ENCODE data around the gene MFN1. TPM values are rescaled to one million over a fixed set of nuclear protein-coding genes. Genes with fewer than 3 reads are reported as not detected.

Gene MFN1
- total RNA-seq, 1 donor from 2014 or later: 42.7 TPM

DNA sequence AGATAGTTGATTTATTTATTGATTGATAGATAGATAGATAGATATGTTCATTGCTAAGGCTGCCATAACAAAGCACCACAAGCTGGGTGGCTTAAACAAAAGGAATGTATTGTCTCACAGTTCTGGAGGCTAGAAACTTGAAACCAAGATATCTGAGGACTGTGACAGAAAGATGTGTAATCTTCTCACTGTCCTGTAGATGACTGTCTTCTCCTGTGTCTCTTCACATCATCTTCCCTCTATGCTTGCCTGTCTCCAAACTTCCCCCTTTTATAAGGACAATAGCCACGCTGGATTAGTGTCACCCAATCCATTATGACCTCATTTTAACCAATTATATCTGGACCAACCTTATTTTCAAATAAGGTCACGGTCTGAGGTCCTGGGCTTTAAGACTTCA lies 62.8 kb downstream of the MFN1 start:
- H3K27me3 Mint-ChIP-seq (ENCODE audit: low read depth): no peaks in the 10 kb centered on the region
- TF ChIP-seq, protein P1, sequence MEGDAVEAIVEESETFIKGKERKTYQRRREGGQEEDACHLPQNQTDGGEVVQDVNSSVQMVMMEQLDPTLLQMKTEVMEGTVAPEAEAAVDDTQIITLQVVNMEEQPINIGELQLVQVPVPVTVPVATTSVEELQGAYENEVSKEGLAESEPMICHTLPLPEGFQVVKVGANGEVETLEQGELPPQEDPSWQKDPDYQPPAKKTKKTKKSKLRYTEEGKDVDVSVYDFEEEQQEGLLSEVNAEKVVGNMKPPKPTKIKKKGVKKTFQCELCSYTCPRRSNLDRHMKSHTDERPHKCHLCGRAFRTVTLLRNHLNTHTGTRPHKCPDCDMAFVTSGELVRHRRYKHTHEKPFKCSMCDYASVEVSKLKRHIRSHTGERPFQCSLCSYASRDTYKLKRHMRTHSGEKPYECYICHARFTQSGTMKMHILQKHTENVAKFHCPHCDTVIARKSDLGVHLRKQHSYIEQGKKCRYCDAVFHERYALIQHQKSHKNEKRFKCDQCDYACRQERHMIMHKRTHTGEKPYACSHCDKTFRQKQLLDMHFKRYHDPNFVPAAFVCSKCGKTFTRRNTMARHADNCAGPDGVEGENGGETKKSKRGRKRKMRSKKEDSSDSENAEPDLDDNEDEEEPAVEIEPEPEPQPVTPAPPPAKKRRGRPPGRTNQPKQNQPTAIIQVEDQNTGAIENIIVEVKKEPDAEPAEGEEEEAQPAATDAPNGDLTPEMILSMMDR (conservative IDR thresholded peaks at IDR 0.05): no peak
- peaks cover 4% of the 10 kb centered on the region for H3K4me1 Mint-ChIP-seq
- no peak overlapping the region for H3K4me3 Mint-ChIP-seq
- no peaks in the 10 kb centered on the region for H3K9me3 Mint-ChIP-seq
- peaks cover 7% of the 10 kb centered on the region for H3K36me3 Mint-ChIP-seq (ENCODE audit: low read depth)
- H3K27ac Mint-ChIP-seq (ENCODE audit: unreplicated experiment): no peak overlapping the region
- DNase-seq (ENCODE audit: low read depth, low spot score): no peak

DNA sequence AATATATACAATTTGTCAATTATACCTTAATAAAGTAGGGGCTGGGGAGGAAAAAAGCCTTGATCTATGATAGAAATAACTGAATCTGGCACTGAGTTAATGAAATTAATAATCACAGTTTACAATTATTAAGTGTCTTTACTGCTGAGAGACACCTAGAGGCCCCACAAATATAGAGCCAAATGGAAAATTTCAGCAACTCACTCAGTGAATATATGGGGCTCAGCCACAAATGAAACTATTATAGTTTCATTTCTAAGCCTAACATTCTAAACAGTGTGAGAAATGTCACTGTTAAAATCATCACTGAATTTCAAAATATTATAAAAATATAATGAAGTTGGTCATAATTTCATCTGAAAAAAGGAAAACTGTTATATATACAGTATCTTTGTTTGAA lies 63.5 kb downstream of the MFN1 start:
- H3K4me3 Mint-ChIP-seq: no peak overlapping the region
- no peak for DNase-seq (ENCODE audit: low read depth, low spot score)
- TF ChIP-seq, protein P1 (conservative IDR thresholded peaks at IDR 0.05): no peak
- peaks cover 7% of the 10 kb centered on the region for H3K36me3 Mint-ChIP-seq (ENCODE audit: low read depth)
- H3K27me3 Mint-ChIP-seq (ENCODE audit: low read depth): no peaks in the 10 kb centered on the region
- H3K4me1 Mint-ChIP-seq: peaks cover 4% of the 10 kb centered on the region
- no peak overlapping the region for H3K27ac Mint-ChIP-seq (ENCODE audit: unreplicated experiment)
- H3K9me3 Mint-ChIP-seq: no peaks in the 10 kb centered on the region

DNA sequence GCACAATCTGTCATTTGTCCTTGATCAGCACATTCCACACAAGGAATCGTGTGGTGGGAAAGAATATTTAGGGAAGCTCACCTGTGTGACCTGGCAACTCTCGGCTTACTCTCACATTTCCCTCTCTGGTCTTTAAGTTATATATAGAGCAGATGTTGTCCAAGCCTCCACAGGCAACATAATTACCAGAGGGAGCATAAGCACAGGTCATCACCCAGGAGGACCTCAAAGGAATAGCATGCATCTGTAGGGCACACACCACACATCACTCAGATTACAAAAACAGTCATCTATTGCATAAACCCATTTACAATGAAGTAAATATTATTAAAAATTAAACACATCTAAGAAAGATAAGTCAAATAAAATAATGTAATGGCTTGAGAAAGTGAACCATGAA lies 67.3 kb downstream of the MFN1 start:
- no peaks in the 10 kb centered on the region for H3K27me3 Mint-ChIP-seq (ENCODE audit: low read depth)
- peaks cover 4% of the 10 kb centered on the region for H3K4me1 Mint-ChIP-seq
- H3K27ac Mint-ChIP-seq (ENCODE audit: unreplicated experiment): no peak overlapping the region
- no peaks in the 10 kb centered on the region for H3K9me3 Mint-ChIP-seq
- H3K36me3 Mint-ChIP-seq (ENCODE audit: low read depth): peaks cover 9% of the 10 kb centered on the region
- no peak overlapping the region for H3K4me3 Mint-ChIP-seq
- TF ChIP-seq, protein P1 (conservative IDR thresholded peaks at IDR 0.05): no peak
- DNase-seq (ENCODE audit: low read depth, low spot score): no peak

DNA sequence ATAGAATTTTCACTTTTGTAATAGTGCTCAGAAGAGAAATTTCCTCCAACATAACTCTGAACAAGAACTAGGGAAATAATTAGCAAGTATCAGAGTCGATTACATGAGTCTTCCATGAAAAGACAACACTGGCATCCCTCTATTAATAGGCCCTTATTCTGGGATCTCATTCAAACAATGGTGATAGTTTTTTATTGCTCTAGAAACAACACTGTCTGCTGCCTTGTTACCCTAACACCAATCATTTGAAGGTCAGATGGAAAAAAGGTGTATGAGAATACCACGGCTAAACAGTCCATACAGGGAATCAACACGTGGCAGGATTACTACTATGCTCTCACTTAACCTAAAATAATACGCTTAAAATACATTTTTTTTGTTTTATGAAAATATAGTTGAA lies 67.9 kb downstream of the MFN1 start:
- Mint-ChIP-seq H3K4me1 (peaks cover 2% of the 10 kb centered on the region), H3K36me3 (ENCODE audit: low read depth) (peaks cover 8% of the 10 kb centered on the region), H3K27me3 (ENCODE audit: low read depth) (no peaks in the 10 kb centered on the region), H3K9me3 (no peaks in the 10 kb centered on the region), H3K4me3 (no peak overlapping the region), H3K27ac (ENCODE audit: unreplicated experiment) (no peak overlapping the region)
- TF ChIP-seq, protein P1 (conservative IDR thresholded peaks at IDR 0.05): no peak
- no peak for DNase-seq (ENCODE audit: low read depth, low spot score)

DNA sequence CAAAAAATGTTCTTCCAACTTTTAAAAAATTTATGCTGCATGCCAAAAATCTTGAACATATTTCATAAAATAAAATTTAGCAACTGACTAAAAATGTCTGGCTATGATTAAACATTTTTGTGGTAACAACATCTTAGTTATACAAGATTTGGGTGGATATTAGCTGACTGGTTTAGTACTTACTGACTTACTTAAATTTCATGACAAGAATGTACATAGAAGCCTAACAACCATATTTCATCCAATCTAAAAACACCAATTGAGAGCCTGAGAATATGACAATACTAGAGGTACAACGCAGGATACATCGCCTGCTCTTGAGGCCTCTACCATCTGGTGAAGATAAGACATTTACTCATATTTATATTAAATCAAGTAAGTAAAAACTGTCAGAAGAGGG lies 69.2 kb downstream of the MFN1 start:
- no peak for DNase-seq (ENCODE audit: low read depth, low spot score)
- TF ChIP-seq, protein P1 (conservative IDR thresholded peaks at IDR 0.05): no peak
- Mint-ChIP-seq H3K9me3 (no peaks in the 10 kb centered on the region), H3K36me3 (ENCODE audit: low read depth) (peaks cover 8% of the 10 kb centered on the region), H3K4me3 (no peak overlapping the region), H3K27me3 (ENCODE audit: low read depth) (no peaks in the 10 kb centered on the region), H3K27ac (ENCODE audit: unreplicated experiment) (no peak overlapping the region), H3K4me1 (no peaks in the 10 kb centered on the region)

DNA sequence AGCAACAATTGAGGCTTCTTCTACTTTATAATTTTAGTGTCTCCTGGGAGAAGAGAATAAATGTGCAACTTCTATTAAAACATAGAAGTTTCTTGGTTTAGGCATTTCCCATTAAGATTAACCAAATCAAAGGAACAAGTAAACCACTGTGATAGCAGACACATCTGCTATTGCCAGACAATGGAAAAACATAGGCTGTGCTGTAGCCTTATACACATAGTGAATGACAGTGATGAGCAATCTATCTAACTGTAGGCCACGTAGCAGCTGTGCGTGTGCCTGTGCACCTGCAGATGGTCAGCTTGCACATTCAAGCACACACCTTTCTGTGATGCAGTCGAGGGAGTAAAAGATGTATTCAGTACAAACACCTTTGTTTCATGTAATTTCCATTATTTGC lies 71.1 kb downstream of the MFN1 start:
- no peak for DNase-seq (ENCODE audit: low read depth, low spot score)
- H3K27me3 Mint-ChIP-seq (ENCODE audit: low read depth): no peaks in the 10 kb centered on the region
- no peak overlapping the region for H3K4me3 Mint-ChIP-seq
- peaks cover 10% of the 10 kb centered on the region for H3K36me3 Mint-ChIP-seq (ENCODE audit: low read depth)
- no peaks in the 10 kb centered on the region for H3K9me3 Mint-ChIP-seq
- TF ChIP-seq, protein P1 (conservative IDR thresholded peaks at IDR 0.05): no peak
- H3K27ac Mint-ChIP-seq (ENCODE audit: unreplicated experiment): no peak overlapping the region
- no peaks in the 10 kb centered on the region for H3K4me1 Mint-ChIP-seq

All from neural crest cell (in vitro differentiated cells).